Measurements from ENCODE around the gene PYGL.

DNA sequence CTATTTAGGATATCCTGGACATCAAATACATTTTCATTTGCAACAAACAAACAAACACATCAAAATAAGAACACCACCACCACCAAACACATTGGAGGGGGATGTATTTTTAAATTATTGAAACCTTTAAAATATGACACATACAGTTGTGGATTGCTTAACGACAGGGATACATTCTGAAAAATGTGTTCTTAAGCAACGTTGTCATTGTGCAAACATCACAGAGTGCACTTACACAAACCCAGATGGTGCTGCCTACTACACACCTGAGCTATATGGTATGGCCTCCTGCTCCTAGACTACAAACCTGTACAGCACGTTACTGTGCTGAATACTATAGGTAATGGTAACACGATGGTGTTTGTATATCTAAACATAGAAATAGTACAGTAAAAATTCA, 19.4 kb downstream of the PYGL start:
- TF ChIP-seq, protein P1, sequence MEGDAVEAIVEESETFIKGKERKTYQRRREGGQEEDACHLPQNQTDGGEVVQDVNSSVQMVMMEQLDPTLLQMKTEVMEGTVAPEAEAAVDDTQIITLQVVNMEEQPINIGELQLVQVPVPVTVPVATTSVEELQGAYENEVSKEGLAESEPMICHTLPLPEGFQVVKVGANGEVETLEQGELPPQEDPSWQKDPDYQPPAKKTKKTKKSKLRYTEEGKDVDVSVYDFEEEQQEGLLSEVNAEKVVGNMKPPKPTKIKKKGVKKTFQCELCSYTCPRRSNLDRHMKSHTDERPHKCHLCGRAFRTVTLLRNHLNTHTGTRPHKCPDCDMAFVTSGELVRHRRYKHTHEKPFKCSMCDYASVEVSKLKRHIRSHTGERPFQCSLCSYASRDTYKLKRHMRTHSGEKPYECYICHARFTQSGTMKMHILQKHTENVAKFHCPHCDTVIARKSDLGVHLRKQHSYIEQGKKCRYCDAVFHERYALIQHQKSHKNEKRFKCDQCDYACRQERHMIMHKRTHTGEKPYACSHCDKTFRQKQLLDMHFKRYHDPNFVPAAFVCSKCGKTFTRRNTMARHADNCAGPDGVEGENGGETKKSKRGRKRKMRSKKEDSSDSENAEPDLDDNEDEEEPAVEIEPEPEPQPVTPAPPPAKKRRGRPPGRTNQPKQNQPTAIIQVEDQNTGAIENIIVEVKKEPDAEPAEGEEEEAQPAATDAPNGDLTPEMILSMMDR (conservative IDR thresholded peaks at IDR 0.05) = no peak
- no peak for TF ChIP-seq EZH2 (IDR thresholded peaks at IDR 0.05; ENCODE audit: low read depth)

All from PC-9 (cell line).